Stimulated activated CD8-positive, alpha-beta memory T cell treated with anti-CD3 and anti-CD28 coated beads, Interleukin-12 subunit alpha, Interleukin-12 subunit beta, amount 100 ng/mL, for 24 hours (primary cell): ENCODE data around the gene CES1.
"Not testable (repeated sequence)": the region's sequence is repeated elsewhere in the genome, so short reads cannot be mapped to it uniquely, and the experiment has no call there.

ENCODE experiments used
- DNase-seq: peaks from one replicate; pipeline ENCODE4 v3.0.0-alpha.2; 2020; ENCODE audit errors: extremely low read depth

CES1 gene

GRCh38 chr16:55790240-55790639 is 42.7 kb downstream of the CES1 start:
- DNase-seq: not testable (repeated sequence)

- not testable (repeated sequence) for DNase-seq
Observed at GRCh38 chr16:55782793-55783091, 50.2 kb downstream of the CES1 start.

GRCh38 chr16:55782091-55782792 is 50.7 kb downstream of the CES1 start:
- not testable (repeated sequence) for DNase-seq

GRCh38 chr16:55781456-55781855 is 51.4 kb downstream of the CES1 start:
- not testable (repeated sequence) for DNase-seq

GRCh38 chr16:55780095-55780407 is 52.8 kb downstream of the CES1 start:
- DNase-seq: not testable (repeated sequence)

- DNase-seq: no peak
Observed at GRCh38 chr16:55779402-55780094, 53.3 kb downstream of the CES1 start.

GRCh38 chr16:55778757-55779156 is 54.1 kb downstream of the CES1 start:
- no peak for DNase-seq

GRCh38 chr16:55775857-55776256 is 57.0 kb downstream of the CES1 start:
- DNase-seq: no peak

- no peak for DNase-seq
Observed at GRCh38 chr16:55773859-55774549, 58.9 kb downstream of the CES1 start.

- DNase-seq: no peak
Observed at GRCh38 chr16:55765161-55765560, 67.7 kb downstream of the CES1 start.

GRCh38 chr16:55760310-55761001 is 72.4 kb downstream of the CES1 start:
- DNase-seq: no peak

GRCh38 chr16:55759965-55760309 is 73.0 kb downstream of the CES1 start:
- not testable (repeated sequence) for DNase-seq

GRCh38 chr16:55757595-55758527 is 75.0 kb downstream of the CES1 start:
- not testable (repeated sequence) for DNase-seq

GRCh38 chr16:55756963-55757362 is 75.9 kb downstream of the CES1 start:
- DNase-seq: no peak

GRCh38 chr16:55754056-55754455 is 78.8 kb downstream of the CES1 start:
- no peak for DNase-seq

- DNase-seq: not testable (repeated sequence)
Observed at GRCh38 chr16:55753145-55753631, 79.7 kb downstream of the CES1 start.
